Measurements from ENCODE around the gene KIAA1586.
"Not testable (repeated sequence)": the region's sequence is repeated elsewhere in the genome, so short reads cannot be mapped to it uniquely, and the experiment has no call there.

Gene KIAA1586, protein sequence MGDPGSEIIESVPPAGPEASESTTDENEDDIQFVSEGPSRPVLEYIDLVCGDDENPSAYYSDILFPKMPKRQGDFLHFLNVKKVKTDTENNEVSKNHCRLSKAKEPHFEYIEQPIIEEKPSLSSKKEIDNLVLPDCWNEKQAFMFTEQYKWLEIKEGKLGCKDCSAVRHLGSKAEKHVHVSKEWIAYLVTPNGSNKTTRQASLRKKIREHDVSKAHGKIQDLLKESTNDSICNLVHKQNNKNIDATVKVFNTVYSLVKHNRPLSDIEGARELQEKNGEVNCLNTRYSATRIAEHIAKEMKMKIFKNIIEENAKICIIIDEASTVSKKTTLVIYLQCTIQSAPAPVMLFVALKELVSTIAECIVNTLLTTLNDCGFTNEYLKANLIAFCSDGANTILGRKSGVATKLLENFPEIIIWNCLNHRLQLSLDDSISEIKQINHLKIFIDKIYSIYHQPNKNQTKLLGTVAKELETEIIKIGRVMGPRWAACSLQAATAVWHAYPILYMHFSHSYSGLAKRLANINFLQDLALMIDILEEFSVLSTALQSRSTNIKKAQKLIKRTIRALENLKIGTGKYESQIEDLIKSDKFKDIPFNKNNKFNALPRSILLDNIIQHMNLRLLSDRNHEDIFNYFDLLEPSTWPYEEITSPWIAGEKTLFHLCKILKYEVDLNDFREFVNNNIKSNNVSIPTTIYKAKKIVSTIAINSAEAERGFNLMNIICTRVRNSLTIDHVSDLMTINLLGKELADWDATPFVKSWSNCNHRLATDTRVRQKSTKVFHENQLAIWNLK

DNA sequence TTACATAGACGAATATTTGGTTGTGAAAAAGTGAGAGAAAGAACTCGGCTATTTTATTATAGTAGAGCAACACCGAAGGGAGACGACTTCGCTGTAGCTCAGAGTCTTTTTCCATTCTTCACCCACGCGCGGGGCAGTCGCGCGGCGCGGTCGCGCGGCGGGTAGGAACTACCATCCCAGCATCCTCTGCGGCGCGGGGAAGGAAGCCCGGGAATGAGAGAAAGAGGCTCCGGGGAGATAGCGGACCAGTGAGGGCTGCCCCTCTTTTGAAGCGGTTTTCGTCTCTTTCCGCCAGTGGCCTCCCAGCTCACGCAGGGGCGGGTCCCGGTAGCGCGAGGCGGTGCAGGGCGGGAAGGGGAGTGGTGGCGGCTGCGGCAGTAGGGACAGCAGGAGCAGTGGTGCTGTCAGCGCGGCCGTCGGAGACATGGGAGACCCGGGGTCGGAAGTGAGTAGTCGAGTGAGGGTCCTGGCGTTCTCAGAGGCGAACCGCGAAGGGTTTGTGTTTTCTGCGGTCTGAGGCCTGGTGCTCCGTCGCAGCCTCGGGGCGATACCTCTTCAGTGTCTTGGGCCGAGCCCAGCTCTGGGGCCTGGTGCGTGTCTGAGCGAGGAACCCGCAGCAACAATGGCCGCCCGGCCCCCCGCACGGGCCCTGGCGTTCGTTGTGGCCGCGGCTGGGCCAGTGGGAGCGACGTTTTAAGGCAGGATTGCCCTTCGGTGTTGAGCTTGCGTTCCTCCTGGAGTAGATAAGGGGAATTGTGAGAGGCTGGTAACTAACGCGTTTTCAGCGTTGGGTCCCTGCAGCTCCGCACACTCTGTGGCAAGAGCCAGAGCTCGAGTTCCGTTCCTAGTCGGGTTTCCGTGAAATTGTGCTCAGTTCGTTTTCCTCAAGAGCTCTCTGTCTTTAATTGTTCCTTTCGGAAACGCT is at the start of gene KIAA1586:
Gene KIAA1586, plus strand, starts transcription at position 362 of the 925 bp plus-strand sequence. Its CDS starts 63 bp downstream, at position 425.
- Histone ChIP-seq H3K27ac (ENCODE audit: low read depth, low read length) (peak within 1 kb of the TSS; percentile 48; the same call in 1 of the 2 replicates), H3K4me3 (ENCODE audit: low read depth, low read length) (peak within 1 kb of the TSS; percentile 81), H3K36me3 (ENCODE audit: control insufficient read depth, insufficient read depth, low read length) (peaks cover 24% of the 10 kb centered on the region), H3K9ac (ENCODE audit: low read length) (peak within 1 kb of the TSS; percentile 63)
- not testable (repeated sequence) for H3K27me3 ChIP-seq (ENCODE audit: control insufficient read depth, insufficient read depth, low read length); H3K9me3 ChIP-seq (ENCODE audit: control insufficient read depth, insufficient read depth, low read depth, low read length); H3K4me1 ChIP-seq (ENCODE audit: control insufficient read depth, insufficient read depth, low read length)

GRCh38 chr6:56999049-56999448 is 47.4 kb upstream of the KIAA1586 start:
- H3K27ac ChIP-seq (ENCODE audit: low read depth, low read length), result no peak overlapping the region
- no peak overlapping the region for H3K4me3 ChIP-seq (ENCODE audit: low read depth, low read length)
- H3K36me3 ChIP-seq (ENCODE audit: control insufficient read depth, insufficient read depth, low read length), result no peaks in the 10 kb centered on the region
- H3K9me3 ChIP-seq (ENCODE audit: control insufficient read depth, insufficient read depth, low read depth, low read length), result peaks cover 9% of the 10 kb centered on the region
- H3K27me3 ChIP-seq (ENCODE audit: control insufficient read depth, insufficient read depth, low read length), result no peaks in the 10 kb centered on the region
- no peaks in the 10 kb centered on the region for H3K4me1 ChIP-seq (ENCODE audit: control insufficient read depth, insufficient read depth, low read length)
- no peak overlapping the region for H3K9ac ChIP-seq (ENCODE audit: low read length)

- H3K4me3 ChIP-seq (ENCODE audit: low read depth, low read length); H3K9me3 ChIP-seq (ENCODE audit: control insufficient read depth, insufficient read depth, low read depth, low read length); H3K4me1 ChIP-seq (ENCODE audit: control insufficient read depth, insufficient read depth, low read length); H3K27ac ChIP-seq (ENCODE audit: low read depth, low read length); H3K9ac ChIP-seq (ENCODE audit: low read length); H3K36me3 ChIP-seq (ENCODE audit: control insufficient read depth, insufficient read depth, low read length); H3K27me3 ChIP-seq (ENCODE audit: control insufficient read depth, insufficient read depth, low read length): not testable (repeated sequence)
Measured at GRCh38 chr6:56999748-57000147, 46.7 kb upstream of the KIAA1586 start.

DNA sequence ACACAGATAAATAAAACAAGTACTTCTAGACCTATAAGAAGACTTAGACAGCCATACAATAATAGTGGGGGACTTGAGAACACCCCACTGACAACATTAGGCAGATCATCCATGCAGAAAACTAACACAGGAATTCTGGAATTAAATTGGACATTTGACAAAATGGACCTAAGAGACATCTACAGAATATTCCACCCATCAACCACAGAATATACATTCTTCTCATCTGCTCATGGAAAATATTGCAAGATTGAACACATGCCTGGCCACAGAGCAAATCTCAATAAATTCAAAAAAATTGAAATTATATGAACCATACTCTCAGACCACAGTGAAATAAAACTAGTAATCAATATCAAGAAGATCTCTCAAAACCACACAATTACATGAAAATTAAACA is 44.3 kb upstream of the KIAA1586 start:
- Histone ChIP-seq H3K27ac (ENCODE audit: low read depth, low read length) (no peak overlapping the region), H3K36me3 (ENCODE audit: control insufficient read depth, insufficient read depth, low read length) (no peaks in the 10 kb centered on the region), H3K9ac (ENCODE audit: low read length) (no peak overlapping the region), H3K9me3 (ENCODE audit: control insufficient read depth, insufficient read depth, low read depth, low read length) (peaks cover 9% of the 10 kb centered on the region), H3K4me1 (ENCODE audit: control insufficient read depth, insufficient read depth, low read length) (no peaks in the 10 kb centered on the region), H3K4me3 (ENCODE audit: low read depth, low read length) (no peak overlapping the region), H3K27me3 (ENCODE audit: control insufficient read depth, insufficient read depth, low read length) (no peaks in the 10 kb centered on the region)

GRCh38 chr6:57004292-57004691 is 42.2 kb upstream of the KIAA1586 start:
- no peaks in the 10 kb centered on the region for H3K36me3 ChIP-seq (ENCODE audit: control insufficient read depth, insufficient read depth, low read length)
- H3K4me1 ChIP-seq (ENCODE audit: control insufficient read depth, insufficient read depth, low read length), result no peaks in the 10 kb centered on the region
- H3K4me3 ChIP-seq (ENCODE audit: low read depth, low read length), result no peak overlapping the region
- H3K9me3 ChIP-seq (ENCODE audit: control insufficient read depth, insufficient read depth, low read depth, low read length), result peaks cover 4% of the 10 kb centered on the region
- H3K27me3 ChIP-seq (ENCODE audit: control insufficient read depth, insufficient read depth, low read length), result no peaks in the 10 kb centered on the region
- H3K9ac ChIP-seq (ENCODE audit: low read length), result no peak overlapping the region
- no peak overlapping the region for H3K27ac ChIP-seq (ENCODE audit: low read depth, low read length)

GRCh38 chr6:57006101-57006500 is 40.4 kb upstream of the KIAA1586 start:
- no peaks in the 10 kb centered on the region for H3K9me3 ChIP-seq (ENCODE audit: control insufficient read depth, insufficient read depth, low read depth, low read length)
- H3K36me3 ChIP-seq (ENCODE audit: control insufficient read depth, insufficient read depth, low read length), result no peaks in the 10 kb centered on the region
- H3K4me3 ChIP-seq (ENCODE audit: low read depth, low read length), result no peak overlapping the region
- no peak overlapping the region for H3K27ac ChIP-seq (ENCODE audit: low read depth, low read length)
- no peaks in the 10 kb centered on the region for H3K27me3 ChIP-seq (ENCODE audit: control insufficient read depth, insufficient read depth, low read length)
- no peaks in the 10 kb centered on the region for H3K4me1 ChIP-seq (ENCODE audit: control insufficient read depth, insufficient read depth, low read length)
- H3K9ac ChIP-seq (ENCODE audit: low read length), result no peak overlapping the region

GRCh38 chr6:57008069-57008468 is 38.4 kb upstream of the KIAA1586 start:
- H3K27ac ChIP-seq (ENCODE audit: low read depth, low read length); H3K27me3 ChIP-seq (ENCODE audit: control insufficient read depth, insufficient read depth, low read length); H3K9ac ChIP-seq (ENCODE audit: low read length); H3K4me3 ChIP-seq (ENCODE audit: low read depth, low read length); H3K4me1 ChIP-seq (ENCODE audit: control insufficient read depth, insufficient read depth, low read length); H3K9me3 ChIP-seq (ENCODE audit: control insufficient read depth, insufficient read depth, low read depth, low read length); H3K36me3 ChIP-seq (ENCODE audit: control insufficient read depth, insufficient read depth, low read length): not testable (repeated sequence)

GRCh38 chr6:57013521-57013926 is 33.0 kb upstream of the KIAA1586 start:
- no peaks in the 10 kb centered on the region for H3K9me3 ChIP-seq (ENCODE audit: control insufficient read depth, insufficient read depth, low read depth, low read length)
- no peaks in the 10 kb centered on the region; the same call in 1 of the 2 replicates for H3K4me1 ChIP-seq (ENCODE audit: control insufficient read depth, insufficient read depth, low read length)
- no peak overlapping the region for H3K9ac ChIP-seq (ENCODE audit: low read length)
- no peaks in the 10 kb centered on the region for H3K27me3 ChIP-seq (ENCODE audit: control insufficient read depth, insufficient read depth, low read length)
- H3K27ac ChIP-seq (ENCODE audit: low read depth, low read length), result no peak overlapping the region
- H3K36me3 ChIP-seq (ENCODE audit: control insufficient read depth, insufficient read depth, low read length), result no peaks in the 10 kb centered on the region
- no peak overlapping the region for H3K4me3 ChIP-seq (ENCODE audit: low read depth, low read length)

DNA sequence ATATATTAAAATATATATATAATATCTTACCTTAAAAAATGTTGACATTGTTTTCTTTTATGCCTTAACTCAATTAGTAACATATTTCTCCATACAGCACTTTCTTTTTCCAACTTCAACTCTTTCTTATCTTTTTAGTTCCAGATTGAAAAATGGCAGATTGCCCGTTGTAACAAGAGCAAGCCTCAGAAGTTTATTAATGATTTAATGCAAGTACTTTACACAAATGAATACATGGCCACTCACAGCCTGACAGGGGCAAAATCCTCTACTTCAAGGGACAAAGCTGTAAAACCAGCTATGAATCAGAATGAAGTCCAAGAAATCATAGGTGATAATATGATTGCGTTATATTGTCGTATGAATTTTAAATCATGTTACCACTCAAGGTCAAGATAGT is 29.4 kb upstream of the KIAA1586 start:
- Histone ChIP-seq H3K36me3 (ENCODE audit: control insufficient read depth, insufficient read depth, low read length) (no peaks in the 10 kb centered on the region), H3K4me1 (ENCODE audit: control insufficient read depth, insufficient read depth, low read length) (peaks cover 4% of the 10 kb centered on the region), H3K9ac (ENCODE audit: low read length) (no peak overlapping the region), H3K27ac (ENCODE audit: low read depth, low read length) (no peak overlapping the region), H3K9me3 (ENCODE audit: control insufficient read depth, insufficient read depth, low read depth, low read length) (no peaks in the 10 kb centered on the region), H3K27me3 (ENCODE audit: control insufficient read depth, insufficient read depth, low read length) (no peaks in the 10 kb centered on the region), H3K4me3 (ENCODE audit: low read depth, low read length) (no peak overlapping the region)

DNA sequence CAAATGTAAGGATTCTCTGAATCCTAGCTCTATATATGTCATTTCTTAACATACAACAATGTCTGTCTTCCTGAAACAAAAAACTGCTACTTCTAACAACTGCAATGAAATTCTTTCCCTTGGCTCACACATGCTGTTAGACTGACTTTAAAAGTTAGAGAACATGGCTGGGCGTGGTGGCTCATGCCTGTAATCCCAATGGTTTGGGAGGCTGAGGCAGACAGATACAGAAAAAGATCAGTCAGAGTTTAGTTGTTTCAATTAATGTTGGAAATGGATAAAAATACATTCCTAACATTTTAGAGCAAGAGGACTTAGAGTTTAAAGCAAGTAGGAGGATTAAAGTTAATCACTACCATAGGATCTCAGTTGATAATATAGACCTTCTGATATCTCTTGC is 28.7 kb upstream of the KIAA1586 start:
- Histone ChIP-seq H3K36me3 (ENCODE audit: control insufficient read depth, insufficient read depth, low read length) (no peaks in the 10 kb centered on the region), H3K27me3 (ENCODE audit: control insufficient read depth, insufficient read depth, low read length) (no peaks in the 10 kb centered on the region), H3K9ac (ENCODE audit: low read length) (no peak overlapping the region), H3K4me3 (ENCODE audit: low read depth, low read length) (no peak overlapping the region), H3K4me1 (ENCODE audit: control insufficient read depth, insufficient read depth, low read length) (peaks cover 5% of the 10 kb centered on the region), H3K27ac (ENCODE audit: low read depth, low read length) (no peak overlapping the region), H3K9me3 (ENCODE audit: control insufficient read depth, insufficient read depth, low read depth, low read length) (no peaks in the 10 kb centered on the region)
